BE2C (cell line): ENCODE results near the gene TCF25.
A peak's percentile ranks its signal among the peaks of the same experiment; 100 is the strongest.

Source experiments
- DNase-seq: peaks from one replicate; pipeline ENCODE4 v3.0.0-alpha.2; 2020
- H3K27me3 ChIP-seq: fragments of 250-450 bp; sonication (Bioruptor Pico); 2 replicates; pipeline ENCODE4 v1.5.1; 2020; ENCODE audit warnings: mild to moderate bottlenecking
- H3K36me3 ChIP-seq: fragments of 250-450 bp; sonication (Bioruptor Pico); 2 replicates; pipeline ENCODE4 v1.5.1; 2020; ENCODE audit warnings: mild to moderate bottlenecking
- H3K4me1 ChIP-seq: fragments of 250-450 bp; sonication (Bioruptor Pico); 2 replicates; pipeline ENCODE4 v1.5.1; 2020
- H3K4me3 ChIP-seq: 2 replicates; pipeline ENCODE4 v1.5.1; 2011; ENCODE audit warnings: low read depth, low read length
- H3K9me3 ChIP-seq: fragments of 250-450 bp; sonication (Bioruptor Pico); 2 replicates; pipeline ENCODE4 v1.5.1; 2020
- CTCF ChIP-seq: IDR thresholded peaks from 2 replicates; pipeline ENCODE4 v1.5.1; 2012; ENCODE audit warnings: mild to moderate bottlenecking, low read depth, low read length

TCF25 gene

GRCh38 chr16:89907055-89907814 is 33.8 kb downstream of the TCF25 start:
- Histone ChIP-seq H3K4me3 (no peak overlapping the region), H3K36me3 (peaks cover 68% of the 10 kb centered on the region), H3K27me3 (no peaks in the 10 kb centered on the region), H3K9me3 (no peaks in the 10 kb centered on the region), H3K4me1 (peaks cover 30% of the 10 kb centered on the region)
- DNase-seq: no peak
- no peak for TF ChIP-seq CTCF

- no peaks in the 10 kb centered on the region for H3K27me3 ChIP-seq
- DNase-seq: no peak
- H3K4me3 ChIP-seq: no peak overlapping the region
- H3K4me1 ChIP-seq: peaks cover 30% of the 10 kb centered on the region
- H3K36me3 ChIP-seq: peaks cover 73% of the 10 kb centered on the region
- H3K9me3 ChIP-seq: no peaks in the 10 kb centered on the region
- TF ChIP-seq CTCF: no peak
These were observed 34.8 kb downstream of the TCF25 start for GRCh38 chr16:89908236-89908635.

- TF ChIP-seq CTCF: peak; percentile 94
- DNase-seq: peak; percentile 92
- peaks cover 23% of the 10 kb centered on the region for H3K4me1 ChIP-seq
- peak overlapping the region; percentile 35 for H3K4me3 ChIP-seq
- H3K9me3 ChIP-seq: no peaks in the 10 kb centered on the region
- H3K27me3 ChIP-seq: no peaks in the 10 kb centered on the region
- peaks cover 60% of the 10 kb centered on the region for H3K36me3 ChIP-seq
These were observed 36.7 kb downstream of the TCF25 start for GRCh38 chr16:89909777-89910716.

GRCh38 chr16:89910717-89911354 is 37.4 kb downstream of the TCF25 start:
- H3K4me1 ChIP-seq: peaks cover 17% of the 10 kb centered on the region
- H3K4me3 ChIP-seq: no peak overlapping the region
- peaks cover 62% of the 10 kb centered on the region for H3K36me3 ChIP-seq
- no peaks in the 10 kb centered on the region for H3K27me3 ChIP-seq
- no peak for DNase-seq
- no peaks in the 10 kb centered on the region for H3K9me3 ChIP-seq
- TF ChIP-seq CTCF: no peak

GRCh38 chr16:89911375-89911774 is 38.0 kb downstream of the TCF25 start:
- TF ChIP-seq CTCF: no peak
- H3K27me3 ChIP-seq: no peaks in the 10 kb centered on the region
- no peak overlapping the region for H3K4me3 ChIP-seq
- peaks cover 12% of the 10 kb centered on the region for H3K4me1 ChIP-seq
- no peak for DNase-seq
- no peaks in the 10 kb centered on the region for H3K9me3 ChIP-seq
- peaks cover 62% of the 10 kb centered on the region for H3K36me3 ChIP-seq
